COLO668 (cell line): ENCODE data around the gene CTIF.

ENCODE experiments used
- DNase-seq: peaks from one replicate; lab custom pipeline; 2025; ENCODE audit not compliant: unreplicated experiment; lab: John Stamatoyannopoulos, UW

The CTIF gene

DNA sequence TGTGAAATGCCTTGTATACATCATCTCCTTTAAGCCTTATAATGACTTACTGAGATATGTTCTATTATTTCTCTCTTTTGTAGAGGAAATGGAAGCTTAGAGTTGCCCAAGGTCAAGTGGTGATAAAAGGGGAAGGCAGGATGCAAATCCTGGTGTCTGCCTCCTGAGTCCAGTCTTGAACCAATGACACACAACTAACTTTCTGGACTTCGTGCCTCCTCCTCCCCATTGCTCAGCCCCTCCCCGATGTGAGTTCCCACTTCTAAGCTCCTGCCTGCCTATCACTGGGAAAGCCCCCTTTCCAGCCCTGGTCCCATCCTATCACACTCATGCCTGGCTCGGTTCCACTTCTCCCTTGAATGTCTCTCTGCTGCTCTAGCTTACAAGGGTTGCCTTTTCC lies 6.9 kb upstream of the CTIF start:
- no peak for DNase-seq

DNA sequence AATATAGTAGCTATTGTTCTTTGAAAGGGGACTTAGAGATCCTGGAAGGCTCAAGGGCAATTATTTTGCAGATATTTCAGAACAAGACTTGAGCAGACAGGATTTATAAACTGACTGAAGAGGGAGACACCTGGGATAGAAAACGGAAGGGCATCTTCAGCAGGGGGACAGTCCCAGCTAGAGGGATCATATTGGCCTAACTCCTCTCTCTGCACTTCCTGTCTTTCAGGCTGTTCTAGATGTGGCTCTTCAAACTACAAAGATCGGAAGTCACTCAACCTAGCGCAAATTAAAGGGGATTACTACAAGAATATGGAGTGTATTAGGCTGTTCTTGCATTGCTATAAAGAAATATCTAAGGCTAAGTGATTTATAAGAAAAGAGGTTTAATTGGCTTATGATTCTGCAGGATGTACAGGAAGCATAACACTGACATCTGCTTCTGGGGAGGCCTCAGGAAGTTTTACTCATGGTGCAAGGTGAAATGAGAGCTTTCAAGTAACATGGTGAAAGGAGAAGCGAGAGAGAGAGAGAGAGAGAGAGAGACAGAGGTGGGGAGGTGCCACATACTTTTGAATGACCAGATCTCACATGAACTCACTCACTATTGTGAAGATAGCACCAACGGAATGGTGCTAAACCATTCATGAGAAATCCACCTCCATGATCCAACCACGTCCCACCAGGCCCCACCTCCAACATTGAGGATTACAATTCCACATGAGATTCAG lies 5.3 kb upstream of the CTIF start:
- DNase-seq = no peak

DNA sequence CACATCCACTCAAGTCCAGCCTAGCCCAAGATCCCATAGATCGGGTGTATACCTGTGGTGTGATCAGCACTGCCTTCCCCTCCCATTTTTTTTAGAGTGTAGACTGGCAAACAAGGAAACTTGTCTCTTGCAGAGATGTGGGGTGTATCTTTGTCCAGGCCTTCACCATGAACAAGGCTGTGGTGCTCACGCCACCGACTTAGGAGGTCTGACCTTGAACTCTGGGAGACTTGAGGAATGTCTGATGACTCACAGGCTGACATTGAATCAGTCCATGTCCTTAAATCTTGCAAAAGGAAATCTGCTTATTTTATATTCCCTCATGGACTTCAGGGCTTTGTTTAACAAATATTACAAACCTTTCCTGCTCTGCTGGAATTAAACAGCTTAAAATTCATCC lies 4.5 kb upstream of the CTIF start:
- no peak for DNase-seq

DNA sequence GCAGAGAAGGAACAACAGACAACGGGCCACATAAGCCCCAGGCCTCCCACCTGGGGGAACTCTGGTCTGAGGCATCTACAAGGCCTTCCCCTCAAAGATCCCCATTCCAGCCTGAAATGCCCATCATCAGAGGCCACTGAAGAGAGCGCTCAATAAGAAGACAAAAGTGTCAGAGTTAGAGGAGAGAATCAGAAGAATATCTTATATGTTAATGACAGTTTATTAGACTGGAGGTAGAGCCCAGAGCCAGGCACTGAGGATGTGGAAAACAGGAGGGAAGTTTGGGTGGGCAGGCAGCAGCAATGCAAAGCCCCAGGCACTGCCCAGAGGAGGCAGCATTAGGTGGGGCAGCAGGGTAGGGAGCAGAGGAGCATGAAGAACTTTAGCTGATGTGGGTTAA lies 2.9 kb upstream of the CTIF start:
- DNase-seq = no peak

DNA sequence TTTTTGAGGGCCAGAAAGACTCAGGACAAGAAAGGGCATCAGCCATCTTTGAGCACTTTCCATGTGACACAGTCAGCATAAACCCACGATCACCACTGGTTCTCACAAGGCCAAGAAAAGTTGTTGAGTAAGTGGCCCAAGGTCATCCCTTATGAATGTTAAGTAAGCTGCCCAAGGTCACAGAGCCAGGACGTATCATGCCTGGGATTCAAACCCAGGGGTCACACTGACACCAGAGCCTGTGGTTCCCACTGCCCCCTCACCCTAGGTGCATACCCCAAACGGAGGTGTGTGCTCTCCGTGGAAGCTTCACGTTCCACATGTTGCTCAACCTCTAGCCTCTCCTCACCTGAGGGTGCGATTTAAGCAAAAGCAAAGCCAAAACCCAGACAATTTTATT lies 2.3 kb upstream of the CTIF start:
- no peak for DNase-seq

DNA sequence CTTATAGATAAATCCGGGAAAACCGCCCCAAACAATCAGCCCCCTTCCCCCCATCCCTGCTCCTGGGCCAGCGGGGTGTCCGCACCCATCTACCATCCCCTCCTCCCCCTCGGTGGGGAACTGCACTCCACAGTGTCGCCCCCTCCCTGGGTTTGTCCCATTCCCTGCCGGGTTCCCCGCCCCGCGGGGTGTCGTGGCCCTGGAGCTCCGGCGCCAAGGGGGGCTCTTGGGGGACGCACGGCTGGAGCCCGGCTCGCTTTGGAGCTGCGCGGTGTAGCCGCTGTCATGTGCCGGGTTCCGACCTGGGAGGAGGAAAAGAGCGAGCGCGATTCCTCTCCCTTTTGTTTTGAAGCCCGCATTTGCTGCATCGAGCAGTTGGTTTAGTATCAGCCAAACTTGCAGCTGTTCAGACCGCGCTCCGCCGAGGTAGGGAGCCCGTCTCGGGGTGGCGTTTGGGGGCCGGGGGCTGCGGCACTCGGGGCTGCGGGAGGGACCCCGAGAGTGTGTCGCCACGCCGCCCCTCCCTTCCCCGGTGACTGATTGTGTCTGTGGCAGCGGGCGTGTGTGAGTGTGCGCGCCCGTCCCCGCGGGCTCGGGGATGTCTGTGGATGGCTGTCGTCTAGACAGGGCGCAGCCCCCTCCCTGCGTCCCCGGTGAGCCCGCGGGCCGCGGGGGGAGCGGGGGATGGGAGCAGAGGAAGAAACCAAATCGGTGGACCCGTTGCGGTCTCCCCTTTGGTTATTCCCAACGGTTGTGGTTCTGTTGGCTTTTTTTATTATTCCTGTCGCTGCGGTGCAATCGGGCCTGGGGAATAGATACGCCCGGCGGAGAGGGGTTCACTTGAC lies 797 bp downstream of the CTIF start:
- DNase-seq = peak; percentile 69

DNA sequence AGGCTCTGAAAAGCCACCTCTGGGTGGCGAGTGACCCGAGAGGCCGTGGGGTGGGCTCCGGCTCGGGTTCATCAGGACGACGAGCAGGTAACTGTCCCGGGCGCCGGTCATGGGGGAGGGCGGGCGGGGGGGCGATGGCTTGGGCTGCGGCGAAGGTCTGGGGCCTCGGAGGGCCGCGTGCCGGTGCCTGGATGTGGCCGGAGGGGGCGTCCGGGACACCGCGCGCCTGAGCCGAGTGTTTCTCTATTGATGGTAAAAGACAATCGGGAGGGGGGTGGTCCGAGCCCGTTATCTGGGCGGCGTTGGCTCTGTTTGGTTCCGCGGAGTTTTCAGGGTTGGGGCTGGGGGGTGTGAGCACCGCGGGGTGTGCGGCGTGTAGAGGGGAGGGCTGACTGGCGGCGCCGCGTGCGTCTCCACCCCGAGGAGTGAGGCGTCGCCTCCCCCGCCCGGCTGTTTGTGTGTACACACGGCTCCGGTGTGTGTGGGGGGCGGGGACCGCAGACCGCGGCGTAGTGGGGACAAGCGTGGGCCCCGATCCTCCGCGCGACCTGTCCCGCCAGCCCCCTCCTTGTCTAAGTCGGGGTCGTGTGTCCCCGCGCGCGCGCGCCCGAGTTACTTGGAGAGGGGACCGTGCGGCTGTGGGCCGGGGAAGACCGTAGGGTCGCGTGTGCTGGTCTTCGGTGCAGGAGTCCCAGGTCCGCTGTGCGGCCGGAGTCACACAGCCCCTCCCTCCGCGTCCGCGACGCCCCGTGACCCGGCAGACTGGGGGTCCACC lies 1.6 kb downstream of the CTIF start:
- peak; percentile 81 for DNase-seq

DNA sequence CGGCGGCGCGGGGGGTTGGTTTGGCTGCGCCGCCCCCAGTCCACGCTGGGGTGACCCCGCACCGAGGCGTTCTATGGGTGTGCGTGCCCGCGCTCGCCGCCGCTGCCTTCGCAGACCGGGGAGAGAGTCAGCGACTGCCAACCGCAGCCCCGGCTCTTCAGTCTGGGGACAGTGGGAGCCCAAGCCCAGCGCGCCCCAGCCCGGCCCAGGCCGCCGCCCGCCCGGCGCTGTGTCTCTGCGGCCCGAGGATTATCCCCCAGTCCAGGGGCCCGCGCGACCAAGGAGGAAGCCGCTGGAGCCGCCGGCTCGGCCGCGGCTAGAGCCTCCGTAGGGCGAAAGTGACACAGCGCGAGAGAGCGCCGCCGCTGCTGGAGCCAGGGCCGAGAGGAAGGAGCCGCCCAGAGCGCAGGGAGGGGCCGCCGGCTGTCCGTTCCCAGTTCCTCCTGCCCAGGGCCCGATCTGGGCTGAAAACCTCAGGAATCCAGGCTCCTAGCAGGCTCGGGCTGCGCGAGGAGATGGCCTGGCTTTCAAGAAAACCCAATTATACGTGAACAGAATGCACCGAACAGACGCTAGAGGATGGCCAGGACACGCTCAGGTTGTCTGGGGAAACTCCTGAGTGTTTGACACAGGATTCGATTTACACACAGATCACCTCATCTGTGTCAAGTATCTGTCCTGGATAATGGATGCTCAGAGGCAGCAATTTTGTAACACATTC lies 2.4 kb downstream of the CTIF start:
- peak; percentile 86 for DNase-seq

DNA sequence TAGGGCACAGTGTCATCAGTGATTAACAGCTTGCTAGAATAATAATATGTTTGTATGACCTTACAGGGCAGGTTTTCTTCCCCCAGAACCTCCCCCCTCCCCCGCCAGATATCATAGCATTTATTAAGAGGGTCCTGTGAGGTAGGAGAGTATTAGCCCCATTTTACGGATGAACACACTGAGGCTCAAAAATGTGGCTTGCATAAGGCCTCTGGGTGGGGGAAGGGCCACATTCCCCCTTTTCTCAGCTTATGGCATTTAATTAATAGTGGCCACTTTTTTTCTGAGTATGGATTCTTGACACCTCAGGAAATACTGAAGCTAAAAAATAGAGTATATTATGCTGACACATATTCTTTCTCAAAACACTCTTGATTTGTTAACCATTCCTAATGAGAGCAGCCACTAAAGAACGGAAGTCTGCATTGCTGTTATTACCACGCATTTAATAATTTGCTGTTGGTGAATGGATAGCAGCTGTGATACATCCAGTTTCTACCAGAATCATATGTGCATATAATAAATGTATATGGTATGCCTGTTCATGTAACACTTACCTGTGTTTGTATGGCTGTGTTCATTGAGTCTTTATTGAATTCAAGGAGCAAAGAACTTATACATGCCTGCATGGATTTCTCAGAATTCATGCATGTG lies 3.0 kb downstream of the CTIF start:
- no peak for DNase-seq

DNA sequence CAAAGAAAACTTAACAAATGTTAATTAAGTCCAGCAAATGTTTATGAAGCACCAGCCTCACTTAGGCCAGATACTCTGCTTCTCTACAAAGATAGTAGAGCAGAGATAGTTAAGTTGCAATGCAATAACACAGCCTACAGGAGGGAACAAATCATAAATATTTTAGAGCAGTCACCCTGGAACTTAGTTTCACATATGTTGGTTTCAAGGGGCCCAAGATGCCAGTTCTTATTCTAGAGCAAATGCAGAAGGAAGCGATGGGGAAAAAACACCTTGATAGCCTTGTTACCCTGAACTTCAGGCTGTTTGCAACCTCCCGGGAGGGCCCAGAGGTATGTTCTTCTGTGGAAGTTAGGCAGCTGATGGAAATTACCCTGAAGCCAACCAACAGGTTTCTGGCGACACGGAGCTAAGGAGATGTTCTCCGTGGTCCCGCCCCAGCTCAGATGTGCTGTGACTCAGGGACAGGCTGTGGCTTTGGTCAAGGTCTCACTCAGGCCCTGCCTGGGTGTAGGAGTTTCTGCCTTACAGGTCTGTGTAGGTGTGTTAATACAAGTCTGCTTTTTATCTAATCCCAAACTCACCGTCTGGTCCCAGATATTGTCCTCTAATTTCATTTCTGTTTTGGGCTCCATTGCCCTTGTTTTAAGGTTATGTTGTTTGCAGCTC lies 3.8 kb downstream of the CTIF start:
- DNase-seq = no peak

DNA sequence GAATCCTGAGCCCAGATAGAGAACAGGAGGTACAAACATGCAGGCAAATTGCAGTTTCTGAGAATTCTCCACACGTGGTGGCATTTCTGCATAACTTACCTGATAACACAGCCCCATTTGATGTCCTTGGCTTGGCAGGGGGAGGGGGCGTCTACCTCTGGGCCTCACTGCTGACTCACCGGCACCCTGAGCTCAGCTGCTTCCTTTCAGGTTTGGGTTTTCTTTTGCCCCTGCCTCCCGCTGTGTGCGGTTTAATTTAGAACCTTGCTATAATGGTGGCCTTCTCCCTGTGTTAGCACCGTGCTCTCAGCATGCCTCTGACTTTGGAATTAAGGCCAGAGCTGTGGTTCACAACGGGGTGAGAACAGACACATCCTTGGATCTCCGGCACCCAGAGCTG lies 4.4 kb downstream of the CTIF start:
- peak; percentile 40 for DNase-seq

DNA sequence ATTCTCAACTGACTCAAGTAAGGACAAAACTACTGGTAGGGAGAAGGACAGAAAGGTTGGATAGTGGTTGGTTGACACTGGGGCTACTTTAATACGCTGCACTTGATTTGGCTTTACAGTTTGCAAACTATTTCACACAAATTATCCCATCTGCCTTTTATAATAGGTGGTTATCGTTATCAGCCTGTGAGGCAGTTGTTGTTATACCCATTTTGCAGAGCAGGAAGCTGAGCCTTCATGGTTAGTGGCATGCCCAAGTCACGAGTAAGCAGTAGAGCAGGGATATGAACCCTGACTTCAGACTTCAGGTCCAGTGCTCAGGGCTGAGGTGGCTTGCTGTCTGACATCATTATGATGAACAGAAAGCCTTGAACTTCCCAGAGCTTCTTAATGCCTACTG lies 5.3 kb downstream of the CTIF start:
- DNase-seq = no peak

DNA sequence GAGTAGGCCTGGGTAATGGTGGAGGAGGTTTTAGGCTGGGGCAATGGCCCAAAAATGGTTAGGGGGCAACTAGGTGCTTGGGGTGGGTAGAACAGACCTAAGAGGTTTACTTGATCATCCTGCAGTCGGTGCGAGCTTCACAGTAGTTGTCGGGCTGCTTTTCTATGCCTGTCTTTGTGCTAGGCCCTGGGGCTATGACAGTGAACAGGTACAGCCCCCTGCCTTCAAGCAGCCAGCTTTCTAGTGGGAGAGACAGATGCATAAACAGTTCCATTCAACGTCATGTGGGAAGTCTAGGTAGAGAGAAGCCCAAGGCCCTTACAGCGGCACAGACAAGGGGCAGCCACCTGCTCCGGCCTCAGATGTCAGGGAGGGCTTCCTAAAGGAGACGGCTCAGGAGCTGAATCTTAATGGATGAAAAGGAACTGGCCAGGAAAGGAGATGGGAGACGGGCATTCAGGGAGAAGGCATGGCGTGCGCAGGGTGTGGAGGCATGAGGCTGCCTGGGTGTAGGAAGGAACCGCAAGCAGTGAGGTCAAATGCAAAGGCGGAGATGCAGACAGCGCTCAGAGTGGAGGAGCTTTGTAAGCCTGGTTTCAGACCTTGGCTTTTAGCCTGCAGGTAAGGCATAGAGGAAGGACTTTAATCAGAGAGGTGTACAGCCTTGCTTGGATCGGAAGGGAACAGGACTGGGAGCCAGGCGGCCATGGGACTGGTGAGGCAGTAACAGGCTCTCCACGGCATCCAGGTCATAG lies 6.0 kb downstream of the CTIF start:
- no peak for DNase-seq

DNA sequence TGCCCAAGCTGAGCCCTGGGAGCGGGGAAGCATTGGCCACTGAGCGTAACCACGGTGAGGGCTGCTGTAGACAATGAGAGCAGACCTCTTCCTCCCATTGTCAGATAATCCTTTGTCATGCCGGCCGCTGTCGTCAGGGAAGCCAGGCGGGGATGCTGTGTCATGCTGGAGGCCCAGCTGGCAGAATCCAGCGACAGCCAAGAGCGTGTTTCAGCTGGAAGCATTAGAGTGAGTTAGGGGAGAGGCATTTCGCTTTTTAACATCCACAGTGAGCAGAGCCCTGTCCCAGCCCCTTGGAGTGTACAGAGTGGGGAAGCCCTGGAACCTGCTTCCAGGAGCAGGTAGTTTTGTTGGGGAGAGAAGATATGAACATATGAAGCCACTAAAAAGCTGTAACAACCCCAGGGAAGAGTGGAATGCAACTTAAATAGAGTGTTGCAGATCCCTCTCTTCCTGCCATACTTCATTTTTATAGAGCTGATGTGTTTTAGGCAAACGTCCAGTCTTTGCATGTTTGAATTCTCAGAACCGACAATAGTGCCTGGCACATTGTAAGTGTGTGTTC lies 7.0 kb downstream of the CTIF start:
- peak; percentile 89 for DNase-seq

DNA sequence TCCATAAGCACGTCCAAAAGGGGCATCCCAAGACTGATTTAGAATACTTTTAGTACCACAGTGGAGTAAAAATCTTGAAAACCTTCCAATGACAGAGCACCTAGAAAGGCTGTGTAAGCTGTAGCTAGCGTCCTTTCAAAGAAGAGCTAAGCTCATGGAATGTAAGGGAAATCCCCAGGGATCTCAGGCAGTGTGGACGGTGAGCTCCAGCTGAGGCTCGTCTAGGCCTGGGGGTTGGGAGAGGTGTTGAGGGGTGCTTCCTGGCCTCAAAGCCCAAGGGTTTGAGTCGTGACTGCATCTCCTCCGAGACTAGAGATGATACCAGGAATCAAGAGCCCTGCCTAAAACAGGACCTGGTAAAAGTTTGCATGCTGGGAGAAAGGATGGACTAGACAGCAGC lies 7.6 kb downstream of the CTIF start:
- DNase-seq = no peak

DNA sequence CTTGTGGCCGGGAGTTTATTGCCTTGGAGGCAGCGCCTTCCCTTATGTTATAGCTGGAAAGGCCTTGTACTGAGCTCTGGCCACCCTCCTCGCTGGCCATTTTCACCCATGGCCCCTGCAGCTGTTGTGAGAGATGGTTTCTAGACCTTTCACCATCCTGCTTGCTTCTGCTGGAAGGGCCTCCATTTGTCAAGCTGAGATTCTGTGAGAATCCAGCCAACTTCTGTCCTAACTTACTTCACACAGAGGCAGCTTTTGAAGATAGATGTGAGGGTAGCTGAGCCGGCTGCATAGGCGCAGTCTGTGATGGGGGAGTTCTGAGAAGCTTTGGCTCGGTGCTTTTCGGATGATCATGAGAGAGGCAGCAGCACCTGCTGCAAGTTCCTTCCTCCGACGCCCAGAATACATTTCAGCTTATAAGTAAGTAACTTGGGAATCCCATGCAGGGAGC lies 8.7 kb downstream of the CTIF start:
- no peak for DNase-seq

DNA sequence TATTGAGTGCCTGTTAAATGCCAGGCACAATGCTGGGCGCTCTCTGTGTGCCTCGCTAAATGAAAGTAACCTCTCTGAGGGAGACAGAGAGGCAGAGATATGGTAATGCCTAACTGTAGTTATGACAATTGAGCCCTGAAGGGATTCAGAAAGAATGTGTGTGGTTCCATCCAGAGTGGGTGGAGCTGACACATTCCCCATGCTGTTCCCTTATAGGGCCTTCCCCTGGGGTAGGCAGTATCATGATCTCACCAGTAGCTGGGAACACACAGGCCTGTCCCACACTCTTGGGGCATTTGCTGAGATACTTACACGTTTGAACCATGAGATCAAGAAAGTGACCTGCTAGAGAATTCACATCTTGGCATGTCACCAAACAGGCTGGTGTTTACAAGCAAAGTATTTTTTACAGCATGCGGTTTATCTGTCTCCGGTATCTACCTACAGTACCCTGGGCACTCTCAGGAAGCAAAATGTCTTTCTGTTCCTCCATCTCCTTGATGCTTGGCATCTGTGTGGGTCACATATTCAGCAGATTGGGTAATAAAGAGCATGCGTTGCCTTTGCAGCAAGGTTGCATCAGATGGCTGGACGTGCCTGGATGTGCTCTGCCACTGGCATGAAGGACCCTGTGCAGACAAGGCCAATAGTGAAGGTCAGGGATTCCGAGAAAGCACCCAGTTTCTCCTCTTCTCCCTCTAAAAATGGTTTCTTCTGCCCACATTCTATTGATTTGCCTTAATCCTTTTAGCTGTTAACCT lies 9.4 kb downstream of the CTIF start:
- no peak for DNase-seq

DNA sequence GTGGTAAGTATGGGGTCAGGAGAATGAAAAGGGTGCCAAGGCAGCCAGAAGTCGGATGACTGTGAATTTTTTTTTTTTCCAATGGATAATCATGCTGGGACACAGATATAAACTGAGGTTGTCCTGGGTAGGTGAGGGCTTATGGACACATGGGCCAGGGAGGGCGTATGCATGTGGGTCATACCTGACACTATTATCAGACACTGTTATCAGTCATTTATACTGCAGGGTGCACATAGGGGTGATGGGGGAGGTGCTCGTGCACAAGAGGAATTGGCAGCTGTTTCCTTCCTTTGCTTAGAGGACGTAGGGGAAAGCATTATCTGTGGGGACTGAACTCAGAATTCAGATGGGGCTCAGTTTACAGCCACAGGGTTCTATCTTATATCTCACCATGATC lies 10.1 kb downstream of the CTIF start:
- no peak for DNase-seq
